KMS-11 (cell line): Measurements from ENCODE around the gene HNRNPAB.

Source experiments
- H2AFZ ChIP-seq: fragments of 200-600 bp; sonication (generic); 2 replicates; pipeline ENCODE4 v1.6.1; 2016; ENCODE audit warnings: antibody characterized with exemption, mixed run types, low read depth
- H3K27ac ChIP-seq: fragments of 200-600 bp; sonication (generic); 2 replicates; pipeline ENCODE4 v1.6.1; 2016; ENCODE audit warnings: mild to moderate bottlenecking, mixed run types
- H3K27me3 ChIP-seq: fragments of 200-600 bp; sonication (generic); 2 replicates; pipeline ENCODE4 v1.6.1; 2017; ENCODE audit warnings: mild to moderate bottlenecking, low read depth, mixed run types, moderate library complexity; ENCODE audit not compliant: insufficient read depth
- H3K36me3 ChIP-seq: fragments of 200-600 bp; sonication (generic); 2 replicates; pipeline ENCODE4 v1.6.1; 2017; ENCODE audit warnings: mild to moderate bottlenecking, mixed run types; ENCODE audit not compliant: insufficient read depth
- H3K4me1 ChIP-seq: fragments of 200-600 bp; sonication (generic); 2 replicates; pipeline ENCODE4 v1.6.1; 2016; ENCODE audit warnings: mild to moderate bottlenecking, low read depth, mixed run types; ENCODE audit not compliant: poor library complexity, severe bottlenecking
- H3K4me2 ChIP-seq: fragments of 200-600 bp; sonication (generic); 2 replicates; pipeline ENCODE4 v1.7.0; 2016; ENCODE audit warnings: mild to moderate bottlenecking, mixed run types
- H3K4me3 ChIP-seq: fragments of 200-600 bp; sonication (generic); IDR thresholded peaks from 2 replicates; pipeline ENCODE4 v1.6.1; 2017; ENCODE audit warnings: low read depth, low read length, mixed read lengths; ENCODE audit not compliant: insufficient read depth
- H3K79me2 ChIP-seq: fragments of 200-600 bp; sonication (generic); 2 replicates; pipeline ENCODE4 v1.6.1; 2016; ENCODE audit warnings: low read depth, mixed run types; ENCODE audit not compliant: insufficient read depth
- H3K9ac ChIP-seq: fragments of 200-600 bp; sonication (generic); 2 replicates; pipeline ENCODE4 v1.6.1; 2016; ENCODE audit warnings: mild to moderate bottlenecking, mixed run types
- H4K20me1 ChIP-seq: fragments of 200-600 bp; sonication (generic); 2 replicates; pipeline ENCODE4 v1.6.1; 2016; ENCODE audit warnings: mild to moderate bottlenecking, mixed run types; ENCODE audit not compliant: insufficient read depth
- CTCF ChIP-seq: fragments of 200-600 bp; sonication (generic); conservative IDR thresholded peaks from 2 replicates; pipeline ENCODE4 v1.6.1; 2017; ENCODE audit warnings: low read depth, mild to moderate bottlenecking, antibody characterized with exemption, low read length, moderate library complexity, mixed read lengths

Gene HNRNPAB

GRCh38 chr5:178213748-178214151 lies 9.4 kb downstream of the HNRNPAB start:
- Histone ChIP-seq H3K9ac (no peak overlapping the region), H4K20me1 (0 out of 2 replicates have a peak, but pooled peaks cover 2% of the 10 kb centered on the region), H3K27me3 (no peaks in the 10 kb centered on the region), H3K4me1 (no peaks in the 10 kb centered on the region), H2AFZ (no peak overlapping the region), H3K36me3 (peaks cover 9% of the 10 kb centered on the region; the same call in 1 of the 2 replicates), H3K79me2 (peaks cover 5% of the 10 kb centered on the region; the same call in 1 of the 2 replicates), H3K27ac (no peak overlapping the region), H3K4me3 (no peak overlapping the region), H3K4me2 (no peak overlapping the region)
- no peak for TF ChIP-seq CTCF

GRCh38 chr5:178214160-178214803 lies 9.9 kb downstream of the HNRNPAB start:
- Histone ChIP-seq H3K4me1 (no peaks in the 10 kb centered on the region), H4K20me1 (no peaks in the 10 kb centered on the region), H2AFZ (no peak overlapping the region), H3K9ac (no peak overlapping the region), H3K4me3 (no peak overlapping the region), H3K27me3 (no peaks in the 10 kb centered on the region), H3K36me3 (peaks cover 6% of the 10 kb centered on the region; the same call in 1 of the 2 replicates), H3K79me2 (no peaks in the 10 kb centered on the region), H3K27ac (no peak overlapping the region), H3K4me2 (no peak overlapping the region)
- TF ChIP-seq CTCF, result no peak

- Histone ChIP-seq H3K9ac (no peak overlapping the region), H4K20me1 (no peaks in the 10 kb centered on the region), H3K4me1 (no peaks in the 10 kb centered on the region), H3K27ac (no peak overlapping the region), H3K27me3 (no peaks in the 10 kb centered on the region), H3K4me3 (no peak overlapping the region), H3K79me2 (no peaks in the 10 kb centered on the region), H3K4me2 (no peak overlapping the region), H2AFZ (no peak overlapping the region), H3K36me3 (no peaks in the 10 kb centered on the region)
- TF ChIP-seq CTCF, result no peak
Measured at GRCh38 chr5:178215280-178216002, 11.1 kb downstream of the HNRNPAB start.

GRCh38 chr5:178216088-178216534 lies 11.8 kb downstream of the HNRNPAB start:
- H3K27me3 ChIP-seq, result no peaks in the 10 kb centered on the region

More at GRCh38 chr5:178216088-178216534, 11.8 kb downstream of the HNRNPAB start:
- H3K79me2 ChIP-seq, result no peaks in the 10 kb centered on the region
- H3K27ac ChIP-seq, result no peak overlapping the region
- H3K36me3 ChIP-seq, result no peaks in the 10 kb centered on the region
- H3K4me1 ChIP-seq, result no peaks in the 10 kb centered on the region
- H4K20me1 ChIP-seq, result no peaks in the 10 kb centered on the region
- H3K9ac ChIP-seq, result no peak overlapping the region
- no peak overlapping the region for H3K4me2 ChIP-seq
- no peak overlapping the region for H3K4me3 ChIP-seq
- TF ChIP-seq CTCF, result no peak
- H2AFZ ChIP-seq, result no peak overlapping the region
